ENCODE results near the gene HAPLN1. TPM values are rescaled to one million over a fixed set of nuclear protein-coding genes. Genes with fewer than 3 reads are reported as not detected.

HAPLN1 gene
- total and polyA plus RNA-seq, 7 donors, result not detected

DNA sequence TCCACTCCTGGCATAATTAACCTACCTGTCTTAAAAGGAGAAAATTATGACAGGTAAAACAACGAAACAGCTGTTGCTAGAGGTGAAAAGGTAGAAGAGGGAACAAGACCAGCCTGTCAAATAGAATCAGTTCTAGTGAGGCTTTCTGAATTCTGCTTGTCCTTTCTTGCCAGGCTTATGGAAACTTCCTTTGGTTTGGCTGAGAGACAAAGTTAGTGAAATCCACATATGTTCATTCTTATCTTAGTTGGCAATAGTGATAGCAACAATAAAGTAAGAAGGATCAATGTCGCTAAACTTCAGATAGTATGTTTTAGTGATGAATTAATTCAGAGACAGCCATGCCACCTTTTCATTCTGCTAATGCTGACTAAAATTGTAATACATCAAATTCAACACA, 34.4 kb downstream of the HAPLN1 start:
- WGBS, 3 donors, result 84 to 85% (median 84%) methylated on average over 2 of the region's 2 CpGs
- no peaks in the 10 kb centered on the region for H3K27me3 ChIP-seq (ENCODE audit: insufficient read depth in 3 of 3, low read length in 2 of 3)

DNA sequence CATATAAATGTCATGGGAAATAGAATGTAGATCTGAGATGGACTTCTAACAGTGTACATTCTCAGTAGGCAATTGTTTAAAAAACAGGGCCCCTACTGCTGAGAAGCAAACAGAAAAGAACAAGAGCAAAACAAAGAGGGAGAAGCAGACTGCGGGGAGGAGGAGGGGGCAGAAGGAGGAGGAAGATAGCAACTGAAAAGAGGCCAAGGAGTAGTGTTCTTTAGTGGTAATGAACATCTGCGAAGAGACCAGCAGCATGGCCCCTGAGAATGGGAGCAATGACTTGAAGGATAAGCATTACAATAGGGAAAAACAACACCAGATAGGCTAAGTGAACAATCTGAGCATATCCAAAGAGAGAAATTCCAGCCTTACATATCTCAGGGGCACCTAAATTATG, 36.8 kb downstream of the HAPLN1 start:
- intact Hi-C loops (cut with DNase I), result no loop called here
- no peak for ATAC-seq

More for the DNA sequence above, 34.4 kb downstream of the HAPLN1 start:
- ATAC-seq (no peak), DNase-seq (no peak)
- Histone ChIP-seq H3K36me3 (ENCODE audit: insufficient read depth in 1 of 2, low read depth in 1 of 2) (no peaks in the 10 kb centered on the region), H3K9me3 (no peaks in the 10 kb centered on the region), H3K27ac (no peak overlapping the region), H3K4me3 (no peak overlapping the region), H3K4me1 (no peaks in the 10 kb centered on the region)
- intact Hi-C loops (cut with DNase I), result no loop called here
- TF ChIP-seq, protein P1, sequence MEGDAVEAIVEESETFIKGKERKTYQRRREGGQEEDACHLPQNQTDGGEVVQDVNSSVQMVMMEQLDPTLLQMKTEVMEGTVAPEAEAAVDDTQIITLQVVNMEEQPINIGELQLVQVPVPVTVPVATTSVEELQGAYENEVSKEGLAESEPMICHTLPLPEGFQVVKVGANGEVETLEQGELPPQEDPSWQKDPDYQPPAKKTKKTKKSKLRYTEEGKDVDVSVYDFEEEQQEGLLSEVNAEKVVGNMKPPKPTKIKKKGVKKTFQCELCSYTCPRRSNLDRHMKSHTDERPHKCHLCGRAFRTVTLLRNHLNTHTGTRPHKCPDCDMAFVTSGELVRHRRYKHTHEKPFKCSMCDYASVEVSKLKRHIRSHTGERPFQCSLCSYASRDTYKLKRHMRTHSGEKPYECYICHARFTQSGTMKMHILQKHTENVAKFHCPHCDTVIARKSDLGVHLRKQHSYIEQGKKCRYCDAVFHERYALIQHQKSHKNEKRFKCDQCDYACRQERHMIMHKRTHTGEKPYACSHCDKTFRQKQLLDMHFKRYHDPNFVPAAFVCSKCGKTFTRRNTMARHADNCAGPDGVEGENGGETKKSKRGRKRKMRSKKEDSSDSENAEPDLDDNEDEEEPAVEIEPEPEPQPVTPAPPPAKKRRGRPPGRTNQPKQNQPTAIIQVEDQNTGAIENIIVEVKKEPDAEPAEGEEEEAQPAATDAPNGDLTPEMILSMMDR (IDR thresholded peaks at IDR 0.05), result no peak

DNA sequence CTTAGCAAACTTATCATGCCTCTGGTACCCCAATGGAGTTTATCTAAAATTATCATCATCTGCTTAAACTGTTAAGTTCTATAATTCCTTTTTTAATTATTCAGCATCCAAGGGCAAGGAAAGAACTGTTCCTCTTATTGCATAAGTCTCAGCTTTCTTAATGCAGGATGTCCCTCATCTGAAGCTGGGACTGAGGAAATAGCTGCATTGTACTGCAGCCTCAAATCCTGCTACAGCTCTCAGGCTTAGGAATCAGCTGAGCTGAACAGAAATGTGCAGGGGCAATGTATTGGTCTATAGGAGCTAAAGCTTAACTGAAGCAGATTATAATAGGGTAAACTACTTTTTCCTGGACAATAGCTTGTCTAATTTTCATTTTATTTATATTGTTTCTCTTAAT, 48.0 kb downstream of the HAPLN1 start:
- H3K27me3 ChIP-seq (ENCODE audit: insufficient read depth in 3 of 3, low read length in 2 of 3), result no peaks in the 10 kb centered on the region
- H3K4me3 ChIP-seq, result no peak overlapping the region
- DNase-seq (no peak), ATAC-seq (no peak)
- no peaks in the 10 kb centered on the region for H3K4me1 ChIP-seq
- H3K36me3 ChIP-seq (ENCODE audit: insufficient read depth in 1 of 2, low read depth in 1 of 2), result no peaks in the 10 kb centered on the region
- intact Hi-C loops (cut with DNase I), result no loop called here
- no peaks in the 10 kb centered on the region for H3K9me3 ChIP-seq
- TF ChIP-seq, protein P1 (IDR thresholded peaks at IDR 0.05), result no peak
- no peak overlapping the region for H3K27ac ChIP-seq

More for the DNA sequence above, 36.8 kb downstream of the HAPLN1 start:
- Histone ChIP-seq H3K36me3 (ENCODE audit: insufficient read depth in 1 of 2, low read depth in 1 of 2) (no peaks in the 10 kb centered on the region), H3K27me3 (ENCODE audit: insufficient read depth in 3 of 3, low read length in 2 of 3) (no peaks in the 10 kb centered on the region), H3K27ac (no peak overlapping the region), H3K9me3 (no peaks in the 10 kb centered on the region), H3K4me1 (no peaks in the 10 kb centered on the region), H3K4me3 (no peak overlapping the region)
- WGBS, 3 donors, result 48 to 67% (median 55%) methylated on average over 2 of the region's 2 CpGs
- TF ChIP-seq, protein P1 (IDR thresholded peaks at IDR 0.05), result no peak
- DNase-seq, result no peak

DNA sequence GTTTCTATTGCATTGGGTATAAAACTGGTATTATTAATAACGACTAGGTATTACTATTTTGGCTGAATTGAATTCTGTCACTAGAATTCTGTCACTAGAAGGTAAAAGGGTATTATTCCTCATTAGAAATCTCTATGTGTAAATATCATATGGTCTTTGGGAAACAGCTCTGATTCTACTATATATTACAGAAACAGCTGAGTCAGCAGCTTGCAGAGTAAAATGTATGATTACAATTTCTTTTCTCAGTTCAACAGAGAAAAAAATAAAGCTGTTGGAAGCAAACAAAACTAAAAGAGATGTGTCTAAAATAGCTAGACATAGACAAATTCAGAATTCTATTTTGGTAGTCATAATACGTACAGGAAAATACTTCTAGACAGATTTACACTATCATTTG, 48.5 kb downstream of the HAPLN1 start:
- H3K4me3 ChIP-seq, result no peak overlapping the region
- no peaks in the 10 kb centered on the region for H3K36me3 ChIP-seq (ENCODE audit: insufficient read depth in 1 of 2, low read depth in 1 of 2)
- H3K27me3 ChIP-seq (ENCODE audit: insufficient read depth in 3 of 3, low read length in 2 of 3), result no peaks in the 10 kb centered on the region
- TF ChIP-seq, protein P1 (IDR thresholded peaks at IDR 0.05), result no peak
- H3K9me3 ChIP-seq, result no peaks in the 10 kb centered on the region
- DNase-seq, result no peak
- H3K4me1 ChIP-seq, result no peaks in the 10 kb centered on the region
- no peak for ATAC-seq
- 65 to 77% (median 69%) methylated on average over 2 of the region's 2 CpGs for WGBS, 3 donors
- intact Hi-C loops (cut with DNase I), result no loop called here
- H3K27ac ChIP-seq, result no peak overlapping the region

DNA sequence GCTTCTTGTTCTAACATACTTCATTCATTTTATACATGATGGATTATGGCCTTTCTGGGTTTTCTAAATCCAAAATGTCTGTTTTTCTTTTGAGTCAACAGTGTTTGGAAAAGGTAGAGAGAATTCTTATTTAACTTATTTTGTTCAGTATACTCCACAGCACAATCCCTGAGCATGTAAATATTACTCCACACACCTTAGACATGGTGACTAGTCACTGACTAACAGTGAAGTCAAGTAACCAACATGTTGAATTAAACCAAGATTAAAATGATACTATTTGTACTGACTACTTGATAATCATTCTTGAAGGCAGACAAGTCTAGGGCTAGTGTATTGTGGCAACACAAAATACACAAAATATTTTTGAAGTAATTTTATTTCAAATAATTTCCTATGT, 55.0 kb downstream of the HAPLN1 start:
- DNase-seq, result no peak
- intact Hi-C loops (cut with DNase I), result no loop called here
- Histone ChIP-seq H3K27me3 (ENCODE audit: insufficient read depth in 3 of 3, low read length in 2 of 3) (no peaks in the 10 kb centered on the region), H3K4me3 (no peak overlapping the region), H3K36me3 (ENCODE audit: insufficient read depth in 1 of 2, low read depth in 1 of 2) (no peaks in the 10 kb centered on the region), H3K4me1 (no peaks in the 10 kb centered on the region), H3K27ac (no peak overlapping the region), H3K9me3 (no peaks in the 10 kb centered on the region)
- TF ChIP-seq, protein P1 (IDR thresholded peaks at IDR 0.05), result no peak
- no peak for ATAC-seq
